GM19238 (cell line): ENCODE data around the gene BIRC3.
"Not testable (repeated sequence)": the region's sequence is repeated elsewhere in the genome, so short reads cannot be mapped to it uniquely, and the experiment has no call there.

ENCODE experiments used
- DNase-seq: peaks from one replicate; pipeline ENCODE4 v3.0.0; 2011; ENCODE audit warnings: low spot score; ENCODE audit not compliant: insufficient read length

Gene BIRC3

GRCh38 chr11:102374633-102375424, 57.5 kb downstream of the BIRC3 start:
- DNase-seq: not testable (repeated sequence)

GRCh38 chr11:102375720-102376399, 58.6 kb downstream of the BIRC3 start:
- DNase-seq: no peak

GRCh38 chr11:102377891-102378290, 60.6 kb downstream of the BIRC3 start:
- DNase-seq: no peak

GRCh38 chr11:102378818-102379217, 61.5 kb downstream of the BIRC3 start:
- no peak for DNase-seq

GRCh38 chr11:102382384-102382783, 65.1 kb downstream of the BIRC3 start:
- DNase-seq: no peak

- no peak for DNase-seq
Measured at GRCh38 chr11:102383839-102384238, 66.6 kb downstream of the BIRC3 start.

- DNase-seq: no peak
Measured at GRCh38 chr11:102384419-102385079, 67.3 kb downstream of the BIRC3 start.

GRCh38 chr11:102385085-102386007, 68.1 kb downstream of the BIRC3 start:
- DNase-seq: no peak

GRCh38 chr11:102386136-102386734, 69.0 kb downstream of the BIRC3 start:
- DNase-seq: no peak

GRCh38 chr11:102387043-102387781, 69.9 kb downstream of the BIRC3 start:
- no peak for DNase-seq
